WTC11 (cell line): ENCODE data around the gene COPS9. TPM values are rescaled to one million over a fixed set of nuclear protein-coding genes. Genes with fewer than 3 reads are reported as not detected.

Source experiments
- ATAC-seq: fragments of 200-7000 bp; cut with Tn5 transposase; 2 replicates; pipeline ENCODE4 v1.10.0; 2021; ENCODE audit warnings: mild to moderate bottlenecking, moderate library complexity
- Bru-seq: library from RNA; stranded (reverse); fragments of 400-500 nt; gene quantifications from one replicate; lab custom pipeline; 2021; lab: Mats Ljungman, UMichigan
- CTCF ChIA-PET: fragments of 300-600 bp; sonication (Branson Sonifier 250); formaldehyde crosslinking; loops from one replicate; lab custom pipeline; 2021; ENCODE audit warnings: antibody characterized with exemption; lab: Charles Lee
- POLR2A ChIA-PET: fragments of 350-600 bp; sonication (Branson Sonifier 250); formaldehyde crosslinking; loops from one replicate; lab custom pipeline; 2021; ENCODE audit warnings: antibody characterized with exemption; lab: Charles Lee
- DNase-seq: peaks from one replicate; pipeline ENCODE4 v3.0.0; 2021; ENCODE audit warnings: low spot score
- H3K27ac Mint-ChIP-seq: 2 replicates; pipeline ENCODE4 v1.8.0; 2021; ENCODE audit warnings: mixed read lengths
- H3K27me3 Mint-ChIP-seq: 2 replicates; pipeline ENCODE4 v1.8.0; 2021; ENCODE audit warnings: low read depth, mild to moderate bottlenecking, moderate library complexity, mixed read lengths
- H3K36me3 Mint-ChIP-seq: 2 replicates; pipeline ENCODE4 v1.8.0; 2021; ENCODE audit warnings: mixed read lengths
- H3K4me1 Mint-ChIP-seq: 2 replicates; pipeline ENCODE4 v1.8.0; 2022; ENCODE audit warnings: mixed read lengths
- H3K4me3 Mint-ChIP-seq: 2 replicates; pipeline ENCODE4 v1.8.0; 2021; ENCODE audit warnings: mild to moderate bottlenecking, moderate library complexity, mixed read lengths
- H3K9me3 Mint-ChIP-seq: 2 replicates; pipeline ENCODE4 v1.8.0; 2021; ENCODE audit warnings: mixed read lengths
- AR ChIP-seq: fragments of 250-450 bp; sonication (Bioruptor Pico); IDR thresholded peaks from 2 replicates; pipeline ENCODE4 v1.9.0; 2021; ENCODE audit warnings: mild to moderate bottlenecking
- ATF2 ChIP-seq: sonication (generic); formaldehyde crosslinking; IDR thresholded peaks from 2 replicates; pipeline ENCODE4 v1.8.1; 2022; ENCODE audit warnings: low read depth, missing genetic modification reagents, borderline replicate concordance
- ATF3 ChIP-seq: sonication (generic); formaldehyde crosslinking; conservative IDR thresholded peaks from 2 replicates; pipeline ENCODE4 v1.8.1; 2022; ENCODE audit warnings: mild to moderate bottlenecking, missing genetic modification reagents
- CREB1 ChIP-seq: sonication (generic); formaldehyde crosslinking; IDR thresholded peaks from 2 replicates; pipeline ENCODE4 v1.8.0; 2023; ENCODE audit warnings: mild to moderate bottlenecking, missing genetic modification reagents
- EMX1 ChIP-seq: fragments of 250-450 bp; sonication (Bioruptor Pico); IDR thresholded peaks from 2 replicates; pipeline ENCODE4 v1.8.0; 2021; ENCODE audit warnings: mild to moderate bottlenecking
- ETV6 ChIP-seq: sonication (generic); formaldehyde crosslinking; IDR thresholded peaks from 2 replicates; pipeline ENCODE4 v1.8.1; 2022; ENCODE audit warnings: mild to moderate bottlenecking, missing genetic modification reagents
- HMGXB4 ChIP-seq: sonication (generic); formaldehyde crosslinking; IDR thresholded peaks from 2 replicates; pipeline ENCODE4 v1.8.1; 2023; ENCODE audit warnings: mild to moderate bottlenecking, moderate library complexity, missing genetic modification reagents
- IRF2 ChIP-seq: sonication (generic); formaldehyde crosslinking; IDR thresholded peaks from 2 replicates; pipeline ENCODE4 v1.8.0; 2022; ENCODE audit warnings: low read depth, missing genetic modification reagents, borderline replicate concordance
- MLX ChIP-seq: sonication (generic); formaldehyde crosslinking; IDR thresholded peaks from 2 replicates; pipeline ENCODE4 v1.8.1; 2023; ENCODE audit warnings: mild to moderate bottlenecking, missing genetic modification reagents, moderate library complexity
- NR2C2 ChIP-seq: sonication (generic); formaldehyde crosslinking; IDR thresholded peaks from 2 replicates; pipeline ENCODE4 v1.8.0; 2022; ENCODE audit warnings: mild to moderate bottlenecking, missing genetic modification reagents
- NR3C1 ChIP-seq: sonication (generic); formaldehyde crosslinking; conservative IDR thresholded peaks from 2 replicates; pipeline ENCODE4 v1.8.1; 2023; ENCODE audit warnings: low read depth, mild to moderate bottlenecking, missing genetic modification reagents
- OVOL2 ChIP-seq: fragments of 250-450 bp; sonication (Bioruptor Pico); IDR thresholded peaks from 2 replicates; pipeline ENCODE4 v1.9.0; 2021; ENCODE audit warnings: mild to moderate bottlenecking, borderline replicate concordance
- SMAD4 ChIP-seq: sonication (generic); formaldehyde crosslinking; IDR thresholded peaks from 2 replicates; pipeline ENCODE4 v1.8.0; 2022; ENCODE audit warnings: mild to moderate bottlenecking, missing genetic modification reagents
- SOX15 ChIP-seq: fragments of 250-450 bp; sonication (Bioruptor Pico); IDR thresholded peaks from 2 replicates; pipeline ENCODE4 v1.9.0; 2021; ENCODE audit warnings: mild to moderate bottlenecking
- TCF7 ChIP-seq: sonication (generic); formaldehyde crosslinking; IDR thresholded peaks from 2 replicates; pipeline ENCODE4 v1.8.0; 2022; ENCODE audit warnings: mild to moderate bottlenecking, low read depth, missing genetic modification reagents, moderate library complexity
- TEAD4 ChIP-seq: sonication (generic); formaldehyde crosslinking; IDR thresholded peaks from 2 replicates; pipeline ENCODE4 v1.8.0; 2022; ENCODE audit warnings: mild to moderate bottlenecking, missing genetic modification reagents
- ZNF219 ChIP-seq: sonication (generic); formaldehyde crosslinking; IDR thresholded peaks from 2 replicates; pipeline ENCODE4 v1.8.0; 2023; ENCODE audit warnings: missing genetic modification reagents, mild to moderate bottlenecking, borderline replicate concordance
- ZNF317 ChIP-seq: sonication (generic); formaldehyde crosslinking; IDR thresholded peaks from 2 replicates; pipeline ENCODE4 v1.8.1; 2023; ENCODE audit warnings: low read depth, mild to moderate bottlenecking, moderate library complexity, missing genetic modification reagents, borderline replicate concordance
- ZNF396 ChIP-seq: fragments of 250-450 bp; sonication (Bioruptor Pico); IDR thresholded peaks from 2 replicates; pipeline ENCODE4 v1.8.0; 2021; ENCODE audit warnings: mild to moderate bottlenecking, moderate library complexity, borderline replicate concordance
- long read RNA-seq, 3 experiments: library from RNA in 1 of 3; library from capped mRNA in 1 of 3; library from polyadenylated mRNA in 1 of 3; unstranded in 2 of 3; stranded (forward) in 1 of 3; transcript quantifications; one replicate each; pipeline ENCODE4 v2.0.0, GENCODE V29; 2021
- total RNA-seq: library from RNA; stranded (reverse); gene quantifications from 3 replicates; pipeline ENCODE4 v1.2.3, GENCODE V29; 2021
- TF ChIP-seq, protein P1 (sequence below): sonication (generic); formaldehyde crosslinking; IDR thresholded peaks from 2 replicates; pipeline ENCODE4 v1.8.0; 2022; ENCODE audit warnings: mild to moderate bottlenecking, missing genetic modification reagents
- TF ChIP-seq, protein P2 (sequence below): sonication (generic); formaldehyde crosslinking; IDR thresholded peaks from 2 replicates; pipeline ENCODE4 v1.8.1; 2022; ENCODE audit warnings: missing genetic modification reagents, borderline replicate concordance
- TF ChIP-seq, protein P3 (sequence below): fragments of 200-600 bp; IDR thresholded peaks from 2 replicates; pipeline ENCODE4 v1.8.0; 2022; ENCODE audit warnings: antibody characterized with exemption

The COPS9 gene
- total RNA-seq (140 to 142 TPM (median 141 TPM) in 3 replicates), Bru-seq, nascent RNA (percentile 81 among the genes with signal in this experiment)
- long read RNA-seq, experiment 1, transcript COPS9-205 (3 exons, 418 nt), result major isoform, 60 of 72 reads
- long read RNA-seq, experiment 1, partial matches to known transcripts, result 0 of 72 reads
- long read RNA-seq, experiment 1, other reads (novel, unspliced or antisense), result 4 of 72 reads
- long read RNA-seq, experiment 2, transcript COPS9-205 (3 exons, 418 nt), result major isoform, 157 of 160 reads
- long read RNA-seq, experiment 2, partial matches to known transcripts, result 0 of 160 reads
- long read RNA-seq, experiment 2, other reads (novel, unspliced or antisense), result 2 of 160 reads
- long read RNA-seq, experiment 3, partial matches to known transcripts, result 0 of 2 reads
- long read RNA-seq, experiment 3, other reads (novel, unspliced or antisense), result 1 of 2 reads

DNA sequence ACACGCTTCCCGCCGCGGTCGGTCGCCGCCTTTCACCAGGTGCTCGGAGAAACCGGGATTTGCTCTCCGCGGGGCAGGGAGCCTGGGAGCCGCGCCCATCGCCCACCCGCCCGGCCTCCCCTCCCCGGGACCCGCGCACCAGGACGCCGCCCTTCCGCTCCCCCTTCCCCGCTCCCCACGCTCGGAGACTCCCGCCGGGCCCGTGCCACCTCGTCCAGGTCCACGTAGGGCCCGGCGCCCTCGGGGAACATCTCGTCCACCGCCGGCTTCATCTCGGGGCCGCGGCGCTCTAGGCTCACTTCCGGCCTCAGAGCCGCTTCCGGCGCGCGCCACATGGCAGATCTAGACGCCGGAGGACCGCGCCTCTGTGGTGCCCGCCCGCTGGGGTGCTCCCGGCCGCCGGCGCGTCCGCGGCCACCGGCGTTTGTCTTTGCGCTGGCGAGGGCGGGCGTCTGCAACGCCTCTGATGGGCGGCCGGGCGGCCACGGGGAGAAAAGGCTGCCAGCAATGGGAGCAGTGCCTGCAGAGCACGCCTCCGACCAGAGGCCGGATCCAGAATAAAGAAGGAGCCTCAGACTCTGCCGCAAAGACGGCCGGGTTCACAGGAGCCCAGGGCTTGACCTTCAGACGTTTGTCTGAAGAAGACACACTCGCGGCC lies at the start of gene COPS9:
Gene COPS9 (minus strand): TSS at position 293 of the 658 bp plus-strand sequence. CDS start 21 bp downstream, at position 272.
- H3K27ac Mint-ChIP-seq, result peak within 1 kb of the TSS; percentile 90
- DNase-seq (peak; percentile 88), ATAC-seq (peak; percentile 66)
- CTCF ChIA-PET, result interaction anchor here (0.5 kb wide), 1 partner anchor 98 kb away, joined by 3 read pairs; no protein-coding TSS in a partner anchor
- H3K4me1 Mint-ChIP-seq, result peaks cover 40% of the 10 kb centered on the region
- H3K4me3 Mint-ChIP-seq, result peak within 1 kb of the TSS; percentile 85
- POLR2A ChIA-PET, result no interaction called here
- H3K9me3 Mint-ChIP-seq, result no peaks in the 10 kb centered on the region
- peaks cover 9% of the 10 kb centered on the region for H3K27me3 Mint-ChIP-seq
- peaks cover 28% of the 10 kb centered on the region for H3K36me3 Mint-ChIP-seq
- TF ChIP-seq CREB1 (CRISPR knock-in tag) (no peak), NR2C2 (CRISPR knock-in tag) (no peak), ZNF317 (no peak), TCF7 (CRISPR knock-in tag) (no peak), MLX (CRISPR knock-in tag) (no peak), SOX15 (CRISPR knock-in tag) (no peak), ZNF219 (no peak), ATF2 (no peak), TEAD4 (CRISPR knock-in tag) (no peak), HMGXB4 (CRISPR knock-in tag) (peak; percentile 84), SMAD4 (no peak), ATF3 (no peak), OVOL2 (CRISPR knock-in tag) (no peak), ETV6 (peak; percentile 60), NR3C1 (CRISPR knock-in tag) (no peak), ZNF396 (CRISPR knock-in tag) (no peak), EMX1 (CRISPR knock-in tag) (no peak), AR (0 out of 2 replicates have a peak, but pooled peaks have one; percentile 41), IRF2 (no peak)
- TF ChIP-seq, protein P1, sequence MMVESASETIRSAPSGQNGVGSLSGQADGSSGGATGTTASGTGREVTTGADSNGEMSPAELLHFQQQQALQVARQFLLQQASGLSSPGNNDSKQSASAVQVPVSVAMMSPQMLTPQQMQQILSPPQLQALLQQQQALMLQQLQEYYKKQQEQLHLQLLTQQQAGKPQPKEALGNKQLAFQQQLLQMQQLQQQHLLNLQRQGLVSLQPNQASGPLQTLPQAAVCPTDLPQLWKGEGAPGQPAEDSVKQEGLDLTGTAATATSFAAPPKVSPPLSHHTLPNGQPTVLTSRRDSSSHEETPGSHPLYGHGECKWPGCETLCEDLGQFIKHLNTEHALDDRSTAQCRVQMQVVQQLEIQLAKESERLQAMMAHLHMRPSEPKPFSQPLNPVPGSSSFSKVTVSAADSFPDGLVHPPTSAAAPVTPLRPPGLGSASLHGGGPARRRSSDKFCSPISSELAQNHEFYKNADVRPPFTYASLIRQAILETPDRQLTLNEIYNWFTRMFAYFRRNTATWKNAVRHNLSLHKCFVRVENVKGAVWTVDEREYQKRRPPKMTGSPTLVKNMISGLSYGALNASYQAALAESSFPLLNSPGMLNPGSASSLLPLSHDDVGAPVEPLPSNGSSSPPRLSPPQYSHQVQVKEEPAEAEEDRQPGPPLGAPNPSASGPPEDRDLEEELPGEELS (CRISPR knock-in tag), result peak; percentile 19; the same call in 1 of the 2 replicates
- TF ChIP-seq, protein P2, sequence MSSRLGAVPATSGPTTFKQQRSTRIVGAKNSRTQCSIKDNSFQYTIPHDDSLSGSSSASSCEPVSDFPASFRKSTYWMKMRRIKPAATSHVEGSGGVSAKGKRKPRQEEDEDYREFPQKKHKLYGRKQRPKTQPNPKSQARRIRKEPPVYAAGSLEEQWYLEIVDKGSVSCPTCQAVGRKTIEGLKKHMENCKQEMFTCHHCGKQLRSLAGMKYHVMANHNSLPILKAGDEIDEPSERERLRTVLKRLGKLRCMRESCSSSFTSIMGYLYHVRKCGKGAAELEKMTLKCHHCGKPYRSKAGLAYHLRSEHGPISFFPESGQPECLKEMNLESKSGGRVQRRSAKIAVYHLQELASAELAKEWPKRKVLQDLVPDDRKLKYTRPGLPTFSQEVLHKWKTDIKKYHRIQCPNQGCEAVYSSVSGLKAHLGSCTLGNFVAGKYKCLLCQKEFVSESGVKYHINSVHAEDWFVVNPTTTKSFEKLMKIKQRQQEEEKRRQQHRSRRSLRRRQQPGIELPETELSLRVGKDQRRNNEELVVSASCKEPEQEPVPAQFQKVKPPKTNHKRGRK, result no peak
- TF ChIP-seq, protein P3, sequence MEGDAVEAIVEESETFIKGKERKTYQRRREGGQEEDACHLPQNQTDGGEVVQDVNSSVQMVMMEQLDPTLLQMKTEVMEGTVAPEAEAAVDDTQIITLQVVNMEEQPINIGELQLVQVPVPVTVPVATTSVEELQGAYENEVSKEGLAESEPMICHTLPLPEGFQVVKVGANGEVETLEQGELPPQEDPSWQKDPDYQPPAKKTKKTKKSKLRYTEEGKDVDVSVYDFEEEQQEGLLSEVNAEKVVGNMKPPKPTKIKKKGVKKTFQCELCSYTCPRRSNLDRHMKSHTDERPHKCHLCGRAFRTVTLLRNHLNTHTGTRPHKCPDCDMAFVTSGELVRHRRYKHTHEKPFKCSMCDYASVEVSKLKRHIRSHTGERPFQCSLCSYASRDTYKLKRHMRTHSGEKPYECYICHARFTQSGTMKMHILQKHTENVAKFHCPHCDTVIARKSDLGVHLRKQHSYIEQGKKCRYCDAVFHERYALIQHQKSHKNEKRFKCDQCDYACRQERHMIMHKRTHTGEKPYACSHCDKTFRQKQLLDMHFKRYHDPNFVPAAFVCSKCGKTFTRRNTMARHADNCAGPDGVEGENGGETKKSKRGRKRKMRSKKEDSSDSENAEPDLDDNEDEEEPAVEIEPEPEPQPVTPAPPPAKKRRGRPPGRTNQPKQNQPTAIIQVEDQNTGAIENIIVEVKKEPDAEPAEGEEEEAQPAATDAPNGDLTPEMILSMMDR, result no peak
